Measurements from ENCODE around the gene ZDHHC11B.

Gene ZDHHC11B

GRCh38 chr5:661891-662750 lies 122.4 kb downstream of the ZDHHC11B start:
- no peak for TF ChIP-seq MAX (IDR thresholded peaks at IDR 0.05; ENCODE audit: low read depth, low read length)
- TF ChIP-seq CTCF (IDR thresholded peaks at IDR 0.05; ENCODE audit: low read depth, low read length): no peak
- H3K4me3 ChIP-seq (ENCODE audit: low read depth, low read length): no peak overlapping the region
- no peak for DNase-seq (ENCODE audit: low read depth)

GRCh38 chr5:660491-661030 lies 124.0 kb downstream of the ZDHHC11B start:
- no peak for DNase-seq (ENCODE audit: low read depth)
- TF ChIP-seq MYC (IDR thresholded peaks at IDR 0.05; ENCODE audit: low read depth, low read length): no peak
- no peak for TF ChIP-seq POLR2A (IDR thresholded peaks at IDR 0.05; ENCODE audit: extremely low read depth, insufficient read length)
- TF ChIP-seq CTCF (IDR thresholded peaks at IDR 0.05; ENCODE audit: low read depth, low read length): no peak
- no peak for TF ChIP-seq MAX (IDR thresholded peaks at IDR 0.05; ENCODE audit: low read depth, low read length)
- H3K4me3 ChIP-seq (ENCODE audit: low read depth, low read length): no peak overlapping the region

Measured in NB4 (cell line).